ENCODE data around the gene METRNL.

METRNL gene

GRCh38 chr17:83086907-83087787, 7.7 kb downstream of the METRNL start:
- TF ChIP-seq CTCF (IDR thresholded peaks at IDR 0.05; ENCODE audit: insufficient read depth, missing control alignments): no peak
- FAIRE-seq (no peak), DNase-seq (ENCODE audit: insufficient read length, low spot score) (no peak)

GRCh38 chr17:83087788-83088360, 8.5 kb downstream of the METRNL start:
- no peak for FAIRE-seq
- TF ChIP-seq CTCF (IDR thresholded peaks at IDR 0.05; ENCODE audit: insufficient read depth, missing control alignments): no peak
- no peak for DNase-seq (ENCODE audit: insufficient read length, low spot score)

GRCh38 chr17:83088451-83088850, 9.0 kb downstream of the METRNL start:
- no peak for TF ChIP-seq CTCF (IDR thresholded peaks at IDR 0.05; ENCODE audit: insufficient read depth, missing control alignments)
- DNase-seq (ENCODE audit: insufficient read length, low spot score) (no peak), FAIRE-seq (no peak)

- no peak for FAIRE-seq
- no peak for DNase-seq (ENCODE audit: insufficient read length, low spot score)
- TF ChIP-seq CTCF (IDR thresholded peaks at IDR 0.05; ENCODE audit: insufficient read depth, missing control alignments): no peak
Measured at GRCh38 chr17:83088909-83089308, 9.5 kb downstream of the METRNL start.

- DNase-seq (ENCODE audit: insufficient read length, low spot score): no peak
- FAIRE-seq: no peak
- no peak for TF ChIP-seq CTCF (IDR thresholded peaks at IDR 0.05; ENCODE audit: insufficient read depth, missing control alignments)
Measured at GRCh38 chr17:83089328-83090132, 10.1 kb downstream of the METRNL start.

GRCh38 chr17:83090444-83091256, 11.2 kb downstream of the METRNL start:
- TF ChIP-seq CTCF (IDR thresholded peaks at IDR 0.05; ENCODE audit: insufficient read depth, missing control alignments): no peak
- DNase-seq (ENCODE audit: insufficient read length, low spot score) (no peak), FAIRE-seq (no peak)

All from D721Med (cell line).